HepG2 (cell line): ENCODE data around the gene PDGFB. TPM values are rescaled to one million over a fixed set of nuclear protein-coding genes. Genes with fewer than 3 reads are reported as not detected.

Experiments
- ATF6 ChIP-seq: sonication (generic); formaldehyde crosslinking; conservative IDR thresholded peaks from 2 replicates; pipeline ENCODE4 v1.4.0; 2020; ENCODE audit warnings: missing genetic modification reagents
- BRD4 ChIP-seq: sonication (generic); formaldehyde crosslinking; IDR thresholded peaks from 2 replicates; pipeline ENCODE4 v1.4.0; 2020; ENCODE audit warnings: missing genetic modification reagents
- FOSL2 ChIP-seq: sonication (generic); formaldehyde crosslinking; IDR thresholded peaks from 2 replicates; pipeline ENCODE4 v1.4.0; 2020; ENCODE audit warnings: missing genetic modification reagents
- HMGXB4 ChIP-seq, 2 experiments: sonication (generic) in 1 of 2; formaldehyde crosslinking in 1 of 2; IDR thresholded peaks; 2 replicates each; pipeline versions ENCODE4 v1.4.0 to v1.6.1; 2018 to 2020; ENCODE audit warnings: missing genetic modification reagents in 2 of 2, borderline replicate concordance in 1 of 2, low read depth in 1 of 2, mild to moderate bottlenecking in 1 of 2, missing biosample characterization in 1 of 2
- LCORL ChIP-seq, 2 experiments: fragments of 450-650 bp in 1 of 2; sonication (generic) in 1 of 2; formaldehyde crosslinking in 1 of 2; IDR thresholded peaks; 2 replicates each; pipeline versions ENCODE4 v1.5.0 to v1.6.1; 2017 to 2020; ENCODE audit warnings: antibody characterized with exemption in 1 of 2, missing genetic modification reagents in 1 of 2
- MXI1 ChIP-seq: IDR thresholded peaks from 3 replicates; pipeline ENCODE4 v1.6.1; 2012; ENCODE audit warnings: low read depth, low read length, inconsistent platforms, borderline replicate concordance
- NCOR1 ChIP-seq: fragments of 200-600 bp; sonication (generic); IDR thresholded peaks from 2 replicates; pipeline ENCODE4 v1.7.0; 2017; ENCODE audit warnings: antibody characterized with exemption, low read length, borderline replicate concordance
- NR2F6 ChIP-seq, 2 experiments: IDR thresholded peaks; 2 replicates each; pipeline ENCODE4 v1.6.1; 2016; ENCODE audit warnings: antibody characterized with exemption in 1 of 2, mild to moderate bottlenecking in 1 of 2
- PAF1 ChIP-seq: IDR thresholded peaks from 2 replicates; pipeline ENCODE4 v1.6.1; 2016; ENCODE audit warnings: missing genetic modification reagents, missing compliant biosample characterization
- PRDM15 ChIP-seq: sonication (generic); formaldehyde crosslinking; IDR thresholded peaks from 2 replicates; pipeline ENCODE4 v1.4.0; 2020; ENCODE audit warnings: missing genetic modification reagents
- RXRA ChIP-seq: sonication (generic); formaldehyde crosslinking; IDR thresholded peaks from 2 replicates; pipeline ENCODE4 v1.5.1; 2020; ENCODE audit warnings: missing genetic modification reagents
- RXRB ChIP-seq: IDR thresholded peaks from 2 replicates; pipeline ENCODE4 v1.6.1; 2016; ENCODE audit warnings: borderline replicate concordance, missing genetic modification reagents, missing compliant biosample characterization
- SALL1 ChIP-seq: sonication (generic); formaldehyde crosslinking; IDR thresholded peaks from 2 replicates; pipeline ENCODE4 v1.8.0; 2022; ENCODE audit warnings: mild to moderate bottlenecking, missing genetic modification reagents
- SALL2 ChIP-seq: sonication (generic); formaldehyde crosslinking; IDR thresholded peaks from 2 replicates; pipeline ENCODE4 v1.8.1; 2023; ENCODE audit warnings: mild to moderate bottlenecking, missing genetic modification reagents, inconsistent platforms
- SMC3 ChIP-seq: IDR thresholded peaks from 2 replicates; pipeline ENCODE4 v1.6.1; 2011; ENCODE audit warnings: low read length, improper control_type of control experiment
- SOX5 ChIP-seq: IDR thresholded peaks from 2 replicates; pipeline ENCODE4 v1.6.1; 2016; ENCODE audit warnings: borderline replicate concordance
- STAT5B ChIP-seq: sonication (generic); formaldehyde crosslinking; IDR thresholded peaks from 2 replicates; pipeline ENCODE4 v1.4.0; 2020; ENCODE audit warnings: missing genetic modification reagents
- ZBTB7B ChIP-seq: sonication (generic); formaldehyde crosslinking; IDR thresholded peaks from 2 replicates; pipeline ENCODE4 v1.4.0; 2020; ENCODE audit warnings: missing genetic modification reagents
- ZNF18 ChIP-seq: sonication (generic); formaldehyde crosslinking; IDR thresholded peaks from 2 replicates; pipeline ENCODE4 v1.8.0; 2022; ENCODE audit warnings: mild to moderate bottlenecking, missing genetic modification reagents; ENCODE audit not compliant: insufficient replicate concordance
- ZNF256 ChIP-seq: sonication (generic); formaldehyde crosslinking; conservative IDR thresholded peaks from 2 replicates; pipeline ENCODE4 v1.4.0; 2020; ENCODE audit warnings: missing genetic modification reagents
- ZNF292 ChIP-seq: sonication (generic); formaldehyde crosslinking; IDR thresholded peaks from 2 replicates; pipeline ENCODE4 v1.8.1; 2022; ENCODE audit warnings: mild to moderate bottlenecking, low read depth, missing genetic modification reagents, borderline replicate concordance
- ZNF44 ChIP-seq: sonication (generic); formaldehyde crosslinking; IDR thresholded peaks from 2 replicates; pipeline ENCODE4 v1.5.1; 2020; ENCODE audit warnings: mild to moderate bottlenecking, missing genetic modification reagents
- polyA plus RNA-seq, 8 experiments: library from polyadenylated mRNA; depleted of rRNA in 3 of 8; stranded (reverse) in 7 of 8; unstranded in 1 of 8; fragments of >200 nt; fragmentation: Illumina TruSeq in 4 of 8; extraction: Trizol in 4 of 8; gene quantifications; 2 replicates each; pipeline versions ENCODE4 v1.2.1 to v1.2.3, GENCODE V29; 2011 to 2016; ENCODE audit warnings: low read depth in 4 of 8, missing spikeins in 1 of 8, mixed read lengths in 1 of 8; ENCODE audit not compliant: insufficient read depth in 1 of 8
- total RNA-seq, 5 experiments: library from RNA; depleted of rRNA; stranded (reverse); fragments of >200 nt; fragmentation: Illumina TruSeq; extraction: Trizol; gene quantifications; 2 replicates each; pipeline ENCODE4 v1.2.3, GENCODE V29; 2016; ENCODE audit warnings: low read depth in 1 of 5

PDGFB gene
- total and polyA plus RNA-seq, 2 of the 13 experiments (the other 11 are each of a cell fraction or from before 2014, with no cell fraction given), result 1.4 to 10.1 TPM

- TF ChIP-seq ZNF18 (CRISPR knock-in tag), result no peak
- peak in 1 of 2 experiments; percentile 66; a peak in 1 of 4 replicates for TF ChIP-seq HMGXB4 (CRISPR knock-in tag; IDR thresholded peaks at IDR 0.05; ENCODE audit: borderline replicate concordance in 1 of 2, low read depth in 1 of 2)
- no peak for TF ChIP-seq ZNF256 (CRISPR knock-in tag)
- no peak for TF ChIP-seq NCOR1
- peak; percentile 29; the same call in 1 of the 2 replicates for TF ChIP-seq FOSL2 (CRISPR knock-in tag)
- no peak for TF ChIP-seq STAT5B (CRISPR knock-in tag)
- 0 out of 2 replicates have a peak, but pooled peaks have one; percentile 29 for TF ChIP-seq ZBTB7B
- peak; percentile 10; the same call in 1 of the 2 replicates for TF ChIP-seq SMC3
- TF ChIP-seq NR2F6 (IDR thresholded peaks at IDR 0.05), result no peak
- TF ChIP-seq NR2F6 (CRISPR knock-in tag; IDR thresholded peaks at IDR 0.05), result peak; percentile 26; the same call in 1 of the 2 replicates
- no peak for TF ChIP-seq LCORL (IDR thresholded peaks at IDR 0.05)
- TF ChIP-seq LCORL (CRISPR knock-in tag; IDR thresholded peaks at IDR 0.05), result 0 out of 2 replicates have a peak, but pooled peaks have one; percentile 41
- TF ChIP-seq SOX5, result peak; percentile 34; the same call in 1 of the 2 replicates
- no peak for TF ChIP-seq SALL2 (CRISPR knock-in tag)
- TF ChIP-seq RXRB (CRISPR knock-in tag), result peak; percentile 72
- TF ChIP-seq PAF1 (CRISPR knock-in tag), result no peak
- TF ChIP-seq ZNF44 (CRISPR knock-in tag), result no peak
- TF ChIP-seq PRDM15, result no peak
- peak; percentile 82 for TF ChIP-seq RXRA (CRISPR knock-in tag)
- no peak for TF ChIP-seq MXI1
- peak; percentile 44; the same call in 1 of the 2 replicates for TF ChIP-seq SALL1 (CRISPR knock-in tag)
- no peak for TF ChIP-seq BRD4 (CRISPR knock-in tag)
- no peak for TF ChIP-seq ATF6 (CRISPR knock-in tag)
- TF ChIP-seq ZNF292 (CRISPR knock-in tag), result 0 out of 2 replicates have a peak, but pooled peaks have one; percentile 22
Observed at GRCh38 chr22:39185601-39186012, 59.2 kb downstream of the PDGFB start (continued).
